NCI-H1092 (cell line): ENCODE results near the gene MSRB1.
"Not testable (repeated sequence)": the region's sequence is repeated elsewhere in the genome, so short reads cannot be mapped to it uniquely, and the experiment has no call there.

Experiments used
- DNase-seq: peaks from one replicate; lab custom pipeline; 2025; lab: John Stamatoyannopoulos, UW

Gene MSRB1

GRCh38 chr16:1915732-1916639, 27.0 kb downstream of the MSRB1 start:
- no peak for DNase-seq

DNA sequence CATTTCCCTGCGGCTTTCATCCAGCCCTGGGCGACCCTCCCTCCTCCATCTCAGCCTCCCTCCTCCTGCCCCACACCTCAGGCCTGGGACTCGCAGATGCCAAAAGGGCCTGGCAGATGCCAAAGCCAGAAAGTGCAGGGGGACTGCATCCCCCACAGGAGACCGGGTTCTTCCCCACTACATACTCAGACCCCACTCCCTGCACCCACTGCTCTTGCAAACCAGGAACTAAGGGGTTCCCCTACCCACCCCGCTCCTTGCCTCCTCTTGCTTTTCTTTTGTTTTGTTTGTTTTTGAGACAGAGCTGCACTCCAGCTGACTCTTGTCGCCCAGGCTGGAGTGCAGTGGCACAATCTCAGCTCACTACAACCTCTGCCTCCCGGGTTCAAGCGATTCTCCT, 28.0 kb downstream of the MSRB1 start:
- DNase-seq: no peak

DNA sequence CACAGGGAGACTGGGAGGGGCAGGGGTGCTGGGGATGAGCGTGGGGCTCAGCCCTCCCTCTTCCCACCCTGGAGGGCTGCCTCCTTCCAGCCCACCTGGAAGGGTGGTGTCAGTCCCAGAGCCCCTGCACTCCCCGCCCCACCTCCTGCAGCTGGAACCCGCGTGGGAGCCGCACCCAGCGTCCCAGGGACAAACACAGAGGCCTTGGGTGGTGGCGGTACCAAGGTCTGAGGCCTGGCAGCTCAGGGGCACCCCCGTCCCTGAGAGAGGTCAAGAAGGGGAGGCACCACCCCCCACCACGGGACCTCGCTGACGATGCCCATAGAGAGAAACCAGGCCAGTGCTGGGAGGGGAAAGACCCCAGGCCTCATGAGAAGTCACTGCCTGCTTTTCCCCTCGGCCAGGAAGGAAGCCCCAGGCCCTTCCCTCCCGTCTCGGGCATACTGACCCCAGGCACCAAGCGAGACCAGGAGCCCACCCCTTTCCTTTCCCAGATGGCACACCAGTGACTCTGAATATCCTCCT, 28.9 kb downstream of the MSRB1 start:
- DNase-seq: no peak

DNA sequence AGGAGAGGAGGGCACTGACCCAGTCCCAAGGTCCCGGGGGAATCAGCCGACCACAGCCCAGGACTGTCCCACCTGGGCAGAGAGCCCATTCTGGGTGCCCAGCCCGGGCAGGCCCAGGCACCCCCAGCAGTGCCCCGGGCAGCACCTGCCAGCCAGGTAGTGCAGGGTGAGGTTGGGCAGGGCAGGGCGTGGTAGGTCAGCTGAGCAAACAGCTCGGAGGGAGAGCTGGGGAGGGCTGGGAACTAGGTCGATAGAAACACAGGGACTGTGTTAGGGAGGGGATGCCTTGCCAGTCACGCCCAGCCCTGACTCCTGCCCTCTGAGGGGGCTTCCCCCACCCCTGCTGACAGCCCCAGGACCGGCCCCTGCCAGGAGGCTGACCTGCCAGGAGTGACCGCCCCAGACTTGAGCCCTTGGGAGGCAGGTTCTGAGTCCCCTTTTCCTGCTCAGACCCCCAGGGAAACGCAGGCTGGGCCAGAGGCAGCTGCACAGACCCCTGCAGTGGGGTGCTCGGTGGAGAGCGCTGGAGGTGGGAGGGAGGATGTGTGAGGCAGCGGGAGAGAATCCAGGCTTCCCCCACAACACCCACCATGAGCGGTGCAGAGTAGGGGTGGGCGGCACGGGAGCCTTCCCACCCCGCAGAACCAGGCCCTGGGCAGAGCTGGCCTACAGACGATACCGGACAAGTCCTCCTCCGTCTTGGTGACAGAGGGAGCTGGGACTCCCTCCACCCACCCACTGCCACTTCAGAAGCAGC, 29.5 kb downstream of the MSRB1 start:
- peak; percentile 31 for DNase-seq

DNA sequence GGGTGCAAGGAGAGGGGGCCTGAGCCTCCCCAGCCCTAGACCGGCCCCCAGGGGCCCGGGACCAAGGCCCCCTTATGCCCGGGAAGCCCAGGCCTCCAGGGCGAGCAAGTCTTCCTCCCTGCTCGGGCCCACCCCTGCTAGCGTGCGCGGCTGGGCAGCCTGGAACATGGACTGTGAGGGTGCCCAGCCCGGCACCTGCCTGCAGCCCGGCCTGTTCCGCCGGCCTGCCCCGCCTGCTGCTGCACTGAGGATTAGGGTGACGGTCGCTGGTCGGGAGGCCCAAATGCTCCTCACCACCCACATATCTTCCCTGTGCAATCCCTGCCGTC, 30.8 kb downstream of the MSRB1 start:
- DNase-seq: no peak

DNA sequence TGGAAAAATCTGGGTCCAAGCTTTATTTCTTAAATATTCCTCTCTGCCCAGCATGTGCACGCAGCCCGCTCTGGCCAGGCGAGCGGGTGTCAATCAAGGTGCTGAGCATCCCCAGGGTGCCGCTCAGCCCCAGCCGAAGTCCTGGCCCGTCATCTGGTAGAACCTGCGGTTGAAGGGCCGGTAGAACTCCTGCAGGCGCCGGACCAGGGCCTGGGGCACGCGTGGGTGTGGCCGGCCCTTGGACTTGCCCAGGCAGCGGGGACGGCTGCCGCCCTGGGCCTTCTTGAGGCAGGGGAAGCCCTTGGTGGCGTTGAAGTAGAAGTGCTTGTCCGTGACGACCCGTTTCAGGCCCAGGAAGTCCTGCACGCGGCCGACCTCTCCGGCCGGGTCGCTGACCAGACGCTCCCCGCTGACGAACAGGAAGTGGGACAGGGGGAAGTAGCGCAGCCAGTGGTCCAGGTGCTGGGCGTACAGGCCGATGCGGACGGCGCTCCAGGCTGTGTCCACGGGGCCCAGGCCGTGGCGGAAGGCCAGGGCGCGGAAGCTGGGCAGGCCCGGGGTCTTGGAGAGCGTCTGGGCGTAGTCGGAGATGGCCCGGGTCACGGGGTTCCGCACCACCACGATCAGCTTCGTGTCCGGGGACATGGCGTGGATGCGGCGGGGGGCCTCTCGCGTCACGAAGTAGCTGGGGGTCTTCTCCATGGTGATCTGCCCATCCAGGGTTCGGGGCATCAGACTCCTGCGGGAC, 31.4 kb downstream of the MSRB1 start:
- DNase-seq: no peak

GRCh38 chr16:1909561-1910231, 33.3 kb downstream of the MSRB1 start:
- no peak for DNase-seq

DNA sequence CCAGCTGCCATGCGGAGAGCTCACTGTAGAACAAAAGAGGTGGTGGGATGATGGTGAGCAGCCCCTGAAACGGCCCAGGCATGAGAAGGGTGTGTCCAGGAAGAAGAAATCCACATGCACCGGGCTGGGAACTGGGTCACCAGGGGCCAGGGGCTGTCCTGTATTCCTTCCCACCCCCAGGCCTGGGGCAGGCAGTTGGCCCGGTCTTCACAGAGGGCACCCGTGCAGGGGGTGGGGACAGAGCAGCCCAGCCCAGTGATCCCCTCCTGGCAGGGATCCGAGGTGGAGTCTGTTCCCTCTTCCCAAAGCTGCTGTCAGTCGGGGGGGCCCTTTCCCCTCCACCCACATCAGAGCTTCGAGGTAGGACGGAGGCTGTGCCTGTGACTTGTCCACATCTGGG, 34.0 kb downstream of the MSRB1 start:
- DNase-seq: no peak

- DNase-seq: no peak
Observed at GRCh38 chr16:1908184-1908583, 34.8 kb downstream of the MSRB1 start.

- DNase-seq: no peak
Observed at GRCh38 chr16:1907226-1907860, 35.7 kb downstream of the MSRB1 start.

DNA sequence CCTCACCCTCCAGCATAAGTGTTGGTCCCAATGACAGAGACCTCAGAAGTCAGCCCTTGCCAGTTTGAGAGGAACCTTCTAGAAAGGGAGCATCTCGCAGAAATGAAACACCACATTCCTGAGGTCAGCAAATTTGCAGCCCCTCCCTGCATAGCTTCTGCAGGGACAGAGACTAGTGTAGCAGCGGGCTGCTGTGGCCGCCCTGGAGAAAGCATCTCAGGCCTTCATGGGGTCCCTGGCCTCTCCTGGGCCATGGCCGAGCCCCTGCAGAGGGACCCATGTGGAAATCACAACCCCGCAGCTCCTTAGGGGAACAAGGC, 36.2 kb downstream of the MSRB1 start:
- DNase-seq: no peak

GRCh38 chr16:1906055-1906845, 36.7 kb downstream of the MSRB1 start:
- no peak for DNase-seq

DNA sequence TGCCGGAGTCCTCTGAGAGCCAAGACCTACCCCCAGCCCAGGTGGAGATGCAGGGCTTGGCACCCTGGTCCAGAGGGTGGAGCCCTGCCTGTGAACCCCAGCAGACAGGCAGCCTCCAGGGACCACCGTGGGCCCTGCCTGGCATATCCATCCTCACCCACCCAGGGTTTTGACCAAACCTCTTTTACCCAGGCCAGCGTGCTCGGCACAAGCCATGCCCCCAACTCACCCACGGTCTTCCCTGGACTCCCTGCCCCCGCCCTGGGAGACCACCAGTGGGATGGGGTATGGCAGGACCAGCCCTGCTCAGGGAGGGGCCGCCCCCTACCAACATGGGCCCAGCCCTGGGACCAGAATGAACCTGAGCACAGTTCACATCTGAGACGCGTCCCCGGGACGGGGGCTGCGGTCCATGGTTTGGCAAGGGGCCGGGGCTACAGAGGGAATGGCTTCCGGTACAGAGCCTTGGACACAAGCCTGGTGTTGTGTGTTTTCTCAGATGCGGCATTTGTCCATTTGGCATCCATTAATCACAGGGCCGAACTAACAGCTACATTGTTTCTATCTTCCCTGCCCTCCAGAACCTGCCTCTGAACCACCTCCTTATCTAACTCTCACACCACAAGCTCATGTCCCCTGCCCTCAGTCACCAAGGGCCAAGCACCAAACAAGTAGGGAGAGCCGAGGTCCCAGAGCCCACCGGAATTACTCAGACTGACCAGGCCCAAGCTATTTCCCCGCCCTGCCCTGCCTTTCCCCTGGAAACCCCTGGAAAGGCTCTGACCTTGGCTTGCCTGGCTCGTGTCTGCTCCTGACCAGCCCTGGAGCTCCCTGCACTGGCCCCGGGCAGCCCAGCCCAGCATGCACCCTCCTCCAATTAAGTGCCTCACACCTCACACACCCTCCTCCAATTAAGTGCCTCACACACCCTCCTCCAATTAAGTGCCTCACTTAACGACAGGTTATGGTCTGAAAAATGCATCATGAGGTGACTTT, 38.9 kb downstream of the MSRB1 start:
- DNase-seq: no peak

GRCh38 chr16:1903220-1903574, 39.8 kb downstream of the MSRB1 start:
- DNase-seq: no peak

DNA sequence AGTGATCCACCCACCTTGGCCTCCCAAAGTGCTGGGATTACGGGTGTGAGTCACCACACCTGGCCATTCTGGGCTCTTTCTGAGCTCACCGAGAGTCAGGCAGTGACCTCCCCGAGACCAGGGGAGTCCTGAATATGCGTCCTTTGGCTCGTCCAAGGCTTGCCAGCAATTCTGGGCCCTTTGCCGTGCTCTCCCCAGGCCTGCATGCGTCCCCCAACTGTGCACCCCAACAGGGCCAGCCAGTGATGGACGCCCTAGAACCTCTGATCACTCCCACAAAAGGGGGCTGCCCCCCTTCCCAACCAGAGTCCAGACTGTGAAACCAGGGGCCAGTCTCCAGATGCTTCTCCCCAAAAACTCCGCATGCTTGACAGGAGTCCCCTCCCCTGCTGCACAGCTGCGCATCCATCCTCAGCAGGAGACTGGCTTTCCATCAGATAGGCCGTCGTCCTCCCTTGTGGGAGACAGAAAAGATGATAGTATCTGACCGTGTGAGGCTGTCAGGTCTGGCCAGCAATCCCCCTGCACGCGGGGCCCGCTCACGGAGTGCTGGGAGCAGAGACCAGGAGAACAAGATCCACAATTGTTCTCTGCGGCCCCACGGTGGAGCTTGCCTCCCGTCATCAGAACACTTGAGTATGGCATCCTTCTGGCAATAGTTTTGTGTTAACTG, 40.3 kb downstream of the MSRB1 start:
- no peak for DNase-seq

DNA sequence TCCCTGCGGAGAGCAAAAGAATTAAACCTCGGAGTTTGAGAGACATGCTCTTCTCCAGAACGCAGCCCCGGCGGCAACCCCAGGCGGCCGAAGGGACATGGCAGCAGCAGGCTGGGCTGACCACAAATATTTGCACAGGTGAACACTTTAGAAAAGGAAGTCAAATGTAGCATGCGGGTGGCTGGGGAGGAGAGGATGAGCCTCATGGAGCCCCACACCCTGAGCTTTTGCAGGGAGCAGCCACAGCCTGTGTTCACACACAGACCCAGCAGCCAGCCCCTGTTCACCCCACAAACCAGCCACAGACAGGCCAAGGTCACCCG, 42.6 kb downstream of the MSRB1 start:
- peak; percentile 72 for DNase-seq

DNA sequence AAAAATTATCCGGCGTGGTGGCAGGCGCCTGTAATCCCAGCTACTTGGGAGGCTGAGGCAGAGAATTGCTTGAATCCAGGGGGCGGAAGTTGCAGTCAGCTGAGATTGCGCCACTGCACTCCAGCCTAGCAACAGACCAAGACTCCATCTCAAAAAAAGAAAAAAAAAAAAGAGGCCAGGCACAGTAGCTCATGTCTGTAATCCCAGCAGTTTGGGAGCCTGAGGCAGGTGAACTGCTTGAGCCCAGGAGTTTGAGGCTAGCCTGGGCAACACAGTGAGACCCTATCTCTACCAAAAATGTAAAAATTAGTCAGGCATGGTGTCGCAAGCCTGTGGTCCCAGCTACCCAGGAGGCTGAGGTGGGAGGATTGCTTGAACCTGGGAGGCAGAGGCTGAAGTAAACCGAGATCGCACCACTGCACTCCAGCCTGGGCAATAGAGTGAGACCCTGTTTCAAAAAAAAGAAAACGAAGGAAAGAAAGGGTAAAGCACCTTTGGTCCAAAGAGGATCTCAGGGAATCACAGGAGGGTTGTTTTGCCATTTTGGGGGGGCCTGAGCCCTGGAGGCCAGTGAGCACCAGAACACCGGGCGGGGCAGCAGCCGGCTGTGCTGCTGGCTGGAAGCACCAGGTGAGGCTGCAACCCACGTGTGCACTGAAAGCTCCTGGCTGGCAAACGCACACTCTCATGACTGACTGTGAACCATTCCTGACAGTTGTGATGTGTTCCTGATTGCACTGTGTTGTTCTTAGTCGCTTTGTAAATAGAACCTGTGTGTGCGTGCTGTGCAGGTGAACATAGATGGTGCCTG, 43.2 kb downstream of the MSRB1 start:
- peak; percentile 71 for DNase-seq

GRCh38 chr16:1897692-1898091, 45.3 kb downstream of the MSRB1 start:
- DNase-seq: not testable (repeated sequence)
